GM18511 (cell line): ENCODE measurements around the gene MAN2C1.
"Not testable (repeated sequence)": the region's sequence is repeated elsewhere in the genome, so short reads cannot be mapped to it uniquely, and the experiment has no call there.

Source experiments
- ATAC-seq: cut with Tn5 transposase; IDR thresholded peaks from one replicate; pipeline ENCODE4 v1.9.1; 2021; ENCODE audit warnings: mild to moderate bottlenecking, moderate library complexity; ENCODE audit not compliant: unreplicated experiment

Gene MAN2C1

GRCh38 chr15:75313116-75313845 lies 55.1 kb downstream of the MAN2C1 start:
- ATAC-seq = no peak

GRCh38 chr15:75312548-75312947 lies 55.9 kb downstream of the MAN2C1 start:
- not testable (repeated sequence) for ATAC-seq

- ATAC-seq = no peak
These were observed 58.7 kb downstream of the MAN2C1 start for GRCh38 chr15:75309711-75310110.

- ATAC-seq = no peak
These were observed 60.5 kb downstream of the MAN2C1 start for GRCh38 chr15:75307778-75308390.

- no peak for ATAC-seq
These were observed 62.2 kb downstream of the MAN2C1 start for GRCh38 chr15:75306188-75306587.
